GM23338 (cell line): Measurements from ENCODE around the gene ERC2. TPM values are rescaled to one million over a fixed set of nuclear protein-coding genes. Genes with fewer than 3 reads are reported as not detected.

Source experiments
- ATAC-seq: fragments of 200-7000 bp; cut with Tn5 transposase; 3 replicates; pipeline ENCODE4 v1.9.1; 2020
- DNase-seq: peaks from one replicate; pipeline ENCODE4 v3.0.0-alpha.2; 2015; ENCODE audit warnings: low spot score
- H2AFZ ChIP-seq: fragments of 200-600 bp; sonication (generic); 2 replicates; pipeline ENCODE4 v1.8.0; 2016; ENCODE audit warnings: antibody characterized with exemption, mild to moderate bottlenecking, moderate library complexity
- H3F3A ChIP-seq: fragments of 200-600 bp; sonication (generic); replicated peaks from 2 replicates; pipeline ENCODE4 v1.8.0; 2017; ENCODE audit warnings: antibody characterized with exemption, mixed run types, low read depth
- H3K27ac ChIP-seq: fragments of 200-600 bp; sonication (generic); 2 replicates; pipeline ENCODE4 v1.6.1; 2016; ENCODE audit warnings: low read depth
- H3K27me3 ChIP-seq: fragments of 200-600 bp; sonication (generic); 2 replicates; pipeline ENCODE4 v1.8.0; 2016; ENCODE audit warnings: mild to moderate bottlenecking, mixed run types, moderate library complexity; ENCODE audit not compliant: insufficient read depth
- H3K36me3 ChIP-seq: fragments of 200-600 bp; sonication (generic); 2 replicates; pipeline ENCODE4 v1.8.0; 2016; ENCODE audit warnings: mild to moderate bottlenecking; ENCODE audit not compliant: insufficient read depth
- H3K4me1 ChIP-seq: fragments of 200-600 bp; sonication (generic); 2 replicates; pipeline ENCODE4 v1.8.0; 2016; ENCODE audit warnings: mild to moderate bottlenecking, moderate library complexity; ENCODE audit not compliant: insufficient read depth
- H3K4me2 ChIP-seq: fragments of 200-600 bp; sonication (generic); 2 replicates; pipeline ENCODE4 v1.7.1; 2017; ENCODE audit warnings: mixed run types
- H3K4me3 ChIP-seq: fragments of 200-600 bp; sonication (generic); 2 replicates; pipeline ENCODE4 v1.6.1; 2016; ENCODE audit warnings: mixed run types
- H3K79me2 ChIP-seq: fragments of 200-600 bp; sonication (generic); replicated peaks from 2 replicates; pipeline ENCODE4 v1.8.0; 2017; ENCODE audit warnings: mild to moderate bottlenecking; ENCODE audit not compliant: insufficient read depth
- H3K9me2 ChIP-seq: fragments of 200-600 bp; sonication (generic); 2 replicates; pipeline ENCODE4 v1.8.0; 2017; ENCODE audit not compliant: insufficient read depth
- H4K20me1 ChIP-seq: fragments of 200-600 bp; sonication (generic); replicated peaks from 2 replicates; pipeline ENCODE4 v1.8.0; 2017; ENCODE audit warnings: mild to moderate bottlenecking; ENCODE audit not compliant: insufficient read depth
- H3K27ac Mint-ChIP-seq: 2 replicates; pipeline ENCODE4 v1.8.0; 2020; ENCODE audit warnings: inconsistent platforms, mild to moderate bottlenecking, moderate library complexity, mixed read lengths
- H3K27me3 Mint-ChIP-seq: 3 replicates; pipeline ENCODE4 v1.8.0; 2022; ENCODE audit warnings: low read depth, mild to moderate bottlenecking, moderate library complexity, mixed read lengths, inconsistent platforms; ENCODE audit not compliant: insufficient read depth, poor library complexity
- H3K36me3 Mint-ChIP-seq: 3 replicates; pipeline ENCODE4 v1.8.0; 2021; ENCODE audit warnings: low read depth, mild to moderate bottlenecking, inconsistent platforms, moderate library complexity, mixed read lengths
- H3K4me1 Mint-ChIP-seq: 3 replicates; pipeline ENCODE4 v1.8.0; 2020; ENCODE audit warnings: mild to moderate bottlenecking, inconsistent platforms, mixed read lengths
- H3K4me3 Mint-ChIP-seq: 3 replicates; pipeline ENCODE4 v1.8.0; 2021; ENCODE audit warnings: moderate library complexity, mild to moderate bottlenecking, inconsistent platforms, mixed read lengths
- H3K9me3 Mint-ChIP-seq: 3 replicates; pipeline ENCODE4 v1.8.0; 2020; ENCODE audit warnings: moderate library complexity, mild to moderate bottlenecking, inconsistent platforms, mixed read lengths
- CTCF ChIP-seq, 2 experiments: fragments of 200-600 bp in 1 of 2; sonication (generic) in 1 of 2; conservative IDR thresholded peaks; 2 replicates each; pipeline versions ENCODE4 v1.5.1 to v1.6.1; 2016 to 2017; ENCODE audit warnings: antibody characterized with exemption in 2 of 2, low read depth in 2 of 2, mild to moderate bottlenecking in 2 of 2, moderate library complexity in 1 of 2
- EZH2phosphoT487 ChIP-seq: fragments of 200-600 bp; sonication (generic); IDR thresholded peaks from one replicate; pipeline ENCODE4 v1.8.1; 2018; ENCODE audit warnings: antibody characterized with exemption; ENCODE audit not compliant: unreplicated experiment
- NANOG ChIP-seq: IDR thresholded peaks from 2 replicates; pipeline ENCODE4 v1.6.1; 2016; ENCODE audit warnings: antibody characterized with exemption, borderline replicate concordance
- STAT1 ChIP-seq: IDR thresholded peaks from one replicate; pipeline ENCODE4 v1.6.1; 2016; ENCODE audit warnings: antibody characterized with exemption; ENCODE audit not compliant: unreplicated experiment
- polyA plus RNA-seq: library from polyadenylated mRNA; unstranded; fragments of >200 nt; fragmentation: Nextera tagmentation; extraction: Ambion mirVana; gene quantifications from 2 replicates; pipeline ENCODE4 v1.2.1, GENCODE V29; 2016
- total RNA-seq: library from RNA; depleted of rRNA; stranded (reverse); fragments of >200 nt; shearing (Covaris generic); gene quantifications from 2 replicates; pipeline ENCODE4 v1.2.3, GENCODE V29; 2014
- TF ChIP-seq, protein P1 (sequence below): IDR thresholded peaks from 2 replicates; pipeline ENCODE4 v1.6.1; 2016; ENCODE audit warnings: antibody characterized with exemption
- TF ChIP-seq, protein P2 (sequence below): fragments of 250-450 bp; sonication (Bioruptor Pico); IDR thresholded peaks from 2 replicates; pipeline ENCODE4 v1.5.0; 2020; ENCODE audit warnings: mild to moderate bottlenecking, moderate library complexity

Gene ERC2
- total and polyA plus RNA-seq, 2 experiments from 2014 or later: 11.8 to 13.7 TPM

GRCh38 chr3:55720614-55721013 lies 747.7 kb downstream of the ERC2 start:
- no peaks in the 10 kb centered on the region for H3K36me3 ChIP-seq
- no peaks in the 10 kb centered on the region for H4K20me1 ChIP-seq
- no peak overlapping the region for H3K4me2 ChIP-seq
- no peak overlapping the region for H3K4me3 Mint-ChIP-seq
- H3K27me3 ChIP-seq: no peaks in the 10 kb centered on the region
- DNase-seq (peak; percentile 40), ATAC-seq (peak; percentile 51; the same call in 2 of the 3 replicates)
- no peak overlapping the region for H2AFZ ChIP-seq
- peaks cover 11% of the 10 kb centered on the region; the same call in 1 of the 2 replicates for H3K4me1 ChIP-seq
- H3K27ac ChIP-seq: no peak overlapping the region
- H3K9me3 Mint-ChIP-seq: no peaks in the 10 kb centered on the region
- TF ChIP-seq NANOG (no peak), CTCF (conservative IDR thresholded peaks at IDR 0.05; ENCODE audit: low read depth in 2 of 2) (peak; percentile 50 to 65)
- no peak overlapping the region for H3K27ac Mint-ChIP-seq
- H3K36me3 Mint-ChIP-seq: no peaks in the 10 kb centered on the region
- H3K4me1 Mint-ChIP-seq: peaks cover 28% of the 10 kb centered on the region
- H3F3A ChIP-seq: no peaks in the 10 kb centered on the region
- H3K9me2 ChIP-seq: no peaks in the 10 kb centered on the region
- H3K4me3 ChIP-seq: no peak overlapping the region
- H3K79me2 ChIP-seq: no peaks in the 10 kb centered on the region
- no peaks in the 10 kb centered on the region for H3K27me3 Mint-ChIP-seq

GRCh38 chr3:55719508-55719907 lies 748.8 kb downstream of the ERC2 start:
- ATAC-seq (no peak), DNase-seq (no peak)
- Histone ChIP-seq H3K27ac (no peak overlapping the region), H3F3A (no peaks in the 10 kb centered on the region), H3K4me2 (no peak overlapping the region), H4K20me1 (no peaks in the 10 kb centered on the region), H3K4me1 (peaks cover 3% of the 10 kb centered on the region; the same call in 1 of the 2 replicates), H3K9me2 (no peaks in the 10 kb centered on the region), H3K4me3 (no peak overlapping the region), H2AFZ (no peak overlapping the region), H3K36me3 (no peaks in the 10 kb centered on the region), H3K79me2 (no peaks in the 10 kb centered on the region), H3K27me3 (no peaks in the 10 kb centered on the region)
- TF ChIP-seq CTCF (conservative IDR thresholded peaks at IDR 0.05; ENCODE audit: low read depth in 2 of 2): no peak
- no peak for TF ChIP-seq EZH2phosphoT487
- TF ChIP-seq, protein P1, sequence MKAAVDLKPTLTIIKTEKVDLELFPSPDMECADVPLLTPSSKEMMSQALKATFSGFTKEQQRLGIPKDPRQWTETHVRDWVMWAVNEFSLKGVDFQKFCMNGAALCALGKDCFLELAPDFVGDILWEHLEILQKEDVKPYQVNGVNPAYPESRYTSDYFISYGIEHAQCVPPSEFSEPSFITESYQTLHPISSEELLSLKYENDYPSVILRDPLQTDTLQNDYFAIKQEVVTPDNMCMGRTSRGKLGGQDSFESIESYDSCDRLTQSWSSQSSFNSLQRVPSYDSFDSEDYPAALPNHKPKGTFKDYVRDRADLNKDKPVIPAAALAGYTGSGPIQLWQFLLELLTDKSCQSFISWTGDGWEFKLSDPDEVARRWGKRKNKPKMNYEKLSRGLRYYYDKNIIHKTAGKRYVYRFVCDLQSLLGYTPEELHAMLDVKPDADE: no peak
- TF ChIP-seq STAT1: no peak
- TF ChIP-seq, protein P2, sequence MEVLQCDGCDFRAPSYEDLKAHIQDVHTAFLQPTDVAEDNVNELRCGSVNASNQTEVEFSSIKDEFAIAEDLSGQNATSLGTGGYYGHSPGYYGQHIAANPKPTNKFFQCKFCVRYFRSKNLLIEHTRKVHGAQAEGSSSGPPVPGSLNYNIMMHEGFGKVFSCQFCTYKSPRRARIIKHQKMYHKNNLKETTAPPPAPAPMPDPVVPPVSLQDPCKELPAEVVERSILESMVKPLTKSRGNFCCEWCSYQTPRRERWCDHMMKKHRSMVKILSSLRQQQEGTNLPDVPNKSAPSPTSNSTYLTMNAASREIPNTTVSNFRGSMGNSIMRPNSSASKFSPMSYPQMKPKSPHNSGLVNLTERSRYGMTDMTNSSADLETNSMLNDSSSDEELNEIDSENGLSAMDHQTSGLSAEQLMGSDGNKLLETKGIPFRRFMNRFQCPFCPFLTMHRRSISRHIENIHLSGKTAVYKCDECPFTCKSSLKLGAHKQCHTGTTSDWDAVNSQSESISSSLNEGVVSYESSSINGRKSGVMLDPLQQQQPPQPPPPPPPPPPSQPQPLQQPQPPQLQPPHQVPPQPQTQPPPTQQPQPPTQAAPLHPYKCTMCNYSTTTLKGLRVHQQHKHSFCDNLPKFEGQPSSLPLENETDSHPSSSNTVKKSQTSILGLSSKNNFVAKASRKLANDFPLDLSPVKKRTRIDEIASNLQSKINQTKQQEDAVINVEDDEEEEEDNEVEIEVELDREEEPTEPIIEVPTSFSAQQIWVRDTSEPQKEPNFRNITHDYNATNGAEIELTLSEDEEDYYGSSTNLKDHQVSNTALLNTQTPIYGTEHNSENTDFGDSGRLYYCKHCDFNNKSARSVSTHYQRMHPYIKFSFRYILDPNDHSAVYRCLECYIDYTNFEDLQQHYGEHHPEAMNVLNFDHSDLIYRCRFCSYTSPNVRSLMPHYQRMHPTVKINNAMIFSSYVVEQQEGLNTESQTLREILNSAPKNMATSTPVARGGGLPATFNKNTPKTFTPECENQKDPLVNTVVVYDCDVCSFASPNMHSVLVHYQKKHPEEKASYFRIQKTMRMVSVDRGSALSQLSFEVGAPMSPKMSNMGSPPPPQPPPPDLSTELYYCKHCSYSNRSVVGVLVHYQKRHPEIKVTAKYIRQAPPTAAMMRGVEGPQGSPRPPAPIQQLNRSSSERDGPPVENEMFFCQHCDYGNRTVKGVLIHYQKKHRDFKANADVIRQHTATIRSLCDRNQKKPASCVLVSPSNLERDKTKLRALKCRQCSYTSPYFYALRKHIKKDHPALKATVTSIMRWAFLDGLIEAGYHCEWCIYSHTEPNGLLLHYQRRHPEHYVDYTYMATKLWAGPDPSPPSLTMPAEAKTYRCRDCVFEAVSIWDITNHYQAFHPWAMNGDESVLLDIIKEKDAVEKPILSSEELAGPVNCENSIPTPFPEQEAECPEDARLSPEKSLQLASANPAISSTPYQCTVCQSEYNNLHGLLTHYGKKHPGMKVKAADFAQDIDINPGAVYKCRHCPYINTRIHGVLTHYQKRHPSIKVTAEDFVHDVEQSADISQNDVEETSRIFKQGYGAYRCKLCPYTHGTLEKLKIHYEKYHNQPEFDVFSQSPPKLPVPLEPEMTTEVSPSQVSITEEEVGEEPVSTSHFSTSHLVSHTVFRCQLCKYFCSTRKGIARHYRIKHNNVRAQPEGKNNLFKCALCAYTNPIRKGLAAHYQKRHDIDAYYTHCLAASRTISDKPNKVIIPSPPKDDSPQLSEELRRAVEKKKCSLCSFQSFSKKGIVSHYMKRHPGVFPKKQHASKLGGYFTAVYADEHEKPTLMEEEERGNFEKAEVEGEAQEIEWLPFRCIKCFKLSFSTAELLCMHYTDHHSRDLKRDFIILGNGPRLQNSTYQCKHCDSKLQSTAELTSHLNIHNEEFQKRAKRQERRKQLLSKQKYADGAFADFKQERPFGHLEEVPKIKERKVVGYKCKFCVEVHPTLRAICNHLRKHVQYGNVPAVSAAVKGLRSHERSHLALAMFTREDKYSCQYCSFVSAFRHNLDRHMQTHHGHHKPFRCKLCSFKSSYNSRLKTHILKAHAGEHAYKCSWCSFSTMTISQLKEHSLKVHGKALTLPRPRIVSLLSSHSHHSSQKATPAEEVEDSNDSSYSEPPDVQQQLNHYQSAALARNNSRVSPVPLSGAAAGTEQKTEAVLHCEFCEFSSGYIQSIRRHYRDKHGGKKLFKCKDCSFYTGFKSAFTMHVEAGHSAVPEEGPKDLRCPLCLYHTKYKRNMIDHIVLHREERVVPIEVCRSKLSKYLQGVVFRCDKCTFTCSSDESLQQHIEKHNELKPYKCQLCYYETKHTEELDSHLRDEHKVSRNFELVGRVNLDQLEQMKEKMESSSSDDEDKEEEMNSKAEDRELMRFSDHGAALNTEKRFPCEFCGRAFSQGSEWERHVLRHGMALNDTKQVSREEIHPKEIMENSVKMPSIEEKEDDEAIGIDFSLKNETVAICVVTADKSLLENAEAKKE (CRISPR knock-in tag): no peak
- H3K4me3 Mint-ChIP-seq: no peak overlapping the region
- no peaks in the 10 kb centered on the region for H3K9me3 Mint-ChIP-seq
- H3K27ac Mint-ChIP-seq: no peak overlapping the region
- H3K27me3 Mint-ChIP-seq: no peaks in the 10 kb centered on the region
- H3K36me3 Mint-ChIP-seq: no peaks in the 10 kb centered on the region
- peaks cover 18% of the 10 kb centered on the region for H3K4me1 Mint-ChIP-seq
